GM12801 (cell line): ENCODE data around the gene TGFA.

Experiments used
- TF ChIP-seq, protein P1 (sequence below): IDR thresholded peaks from one replicate; pipeline ENCODE4 v1.5.1; 2011; ENCODE audit warnings: control low read depth; ENCODE audit not compliant: insufficient read length; ENCODE audit errors: extremely low read depth

The TGFA gene

DNA sequence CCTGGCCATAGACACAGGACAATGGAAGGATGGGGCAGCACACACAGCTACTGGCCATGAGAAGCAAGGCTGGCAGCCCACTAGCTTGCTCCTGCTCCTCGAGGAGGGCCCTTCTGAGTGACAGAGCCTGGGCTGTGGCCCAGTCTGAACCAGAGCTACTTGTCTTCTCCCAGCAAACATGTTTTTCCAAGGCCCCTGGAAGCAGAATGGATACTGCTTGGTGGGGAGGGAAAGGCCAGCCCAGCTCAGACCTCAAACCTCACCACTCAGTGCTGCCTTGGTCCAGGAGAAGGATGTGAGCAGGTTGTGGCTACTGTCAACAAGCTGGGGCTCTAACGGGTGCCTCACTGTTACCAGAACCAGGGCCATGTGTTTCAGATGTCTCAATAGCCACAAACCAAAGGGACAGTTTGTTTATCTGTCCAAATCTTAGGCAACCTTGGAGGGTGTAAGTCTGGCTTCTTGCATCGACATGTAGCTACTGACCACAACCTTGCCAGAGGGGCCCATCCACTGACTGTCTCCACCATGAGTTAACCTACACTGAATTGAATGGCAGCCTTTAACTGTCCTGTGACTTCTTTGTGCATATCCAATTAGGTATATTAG lies 98.6 kb downstream of the TGFA start:
- TF ChIP-seq, protein P1, sequence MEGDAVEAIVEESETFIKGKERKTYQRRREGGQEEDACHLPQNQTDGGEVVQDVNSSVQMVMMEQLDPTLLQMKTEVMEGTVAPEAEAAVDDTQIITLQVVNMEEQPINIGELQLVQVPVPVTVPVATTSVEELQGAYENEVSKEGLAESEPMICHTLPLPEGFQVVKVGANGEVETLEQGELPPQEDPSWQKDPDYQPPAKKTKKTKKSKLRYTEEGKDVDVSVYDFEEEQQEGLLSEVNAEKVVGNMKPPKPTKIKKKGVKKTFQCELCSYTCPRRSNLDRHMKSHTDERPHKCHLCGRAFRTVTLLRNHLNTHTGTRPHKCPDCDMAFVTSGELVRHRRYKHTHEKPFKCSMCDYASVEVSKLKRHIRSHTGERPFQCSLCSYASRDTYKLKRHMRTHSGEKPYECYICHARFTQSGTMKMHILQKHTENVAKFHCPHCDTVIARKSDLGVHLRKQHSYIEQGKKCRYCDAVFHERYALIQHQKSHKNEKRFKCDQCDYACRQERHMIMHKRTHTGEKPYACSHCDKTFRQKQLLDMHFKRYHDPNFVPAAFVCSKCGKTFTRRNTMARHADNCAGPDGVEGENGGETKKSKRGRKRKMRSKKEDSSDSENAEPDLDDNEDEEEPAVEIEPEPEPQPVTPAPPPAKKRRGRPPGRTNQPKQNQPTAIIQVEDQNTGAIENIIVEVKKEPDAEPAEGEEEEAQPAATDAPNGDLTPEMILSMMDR = no peak

DNA sequence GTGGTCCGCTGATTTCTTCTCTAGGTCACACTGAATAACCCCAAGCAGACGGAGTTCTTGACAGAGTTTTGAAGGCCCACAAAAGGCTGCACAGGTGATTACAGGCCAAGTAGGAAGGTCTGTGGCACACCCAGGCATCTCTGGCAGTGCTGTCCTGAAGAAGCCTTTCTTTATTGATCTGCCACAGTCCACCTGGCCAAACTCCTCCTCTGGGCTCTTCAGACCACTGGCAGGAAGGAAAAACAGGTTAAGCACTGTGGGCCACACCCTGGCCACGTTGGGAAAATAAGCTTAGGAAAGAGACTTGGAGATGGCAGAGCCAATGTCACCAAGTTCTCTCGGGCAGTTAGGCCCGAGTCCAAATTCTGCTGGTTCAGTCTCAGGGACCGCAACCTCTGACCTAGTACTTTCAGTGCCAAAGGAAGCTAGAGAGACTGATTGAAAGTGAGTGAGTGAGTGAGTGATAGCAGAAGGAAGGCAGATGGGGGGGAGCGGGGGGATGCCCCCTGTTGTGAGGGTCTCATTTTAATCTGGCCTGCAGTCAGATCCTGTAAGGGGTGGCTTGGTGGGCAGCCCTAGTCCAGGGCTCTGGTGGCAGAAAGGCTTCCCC lies 102.9 kb downstream of the TGFA start:
- TF ChIP-seq, protein P1 = no peak

DNA sequence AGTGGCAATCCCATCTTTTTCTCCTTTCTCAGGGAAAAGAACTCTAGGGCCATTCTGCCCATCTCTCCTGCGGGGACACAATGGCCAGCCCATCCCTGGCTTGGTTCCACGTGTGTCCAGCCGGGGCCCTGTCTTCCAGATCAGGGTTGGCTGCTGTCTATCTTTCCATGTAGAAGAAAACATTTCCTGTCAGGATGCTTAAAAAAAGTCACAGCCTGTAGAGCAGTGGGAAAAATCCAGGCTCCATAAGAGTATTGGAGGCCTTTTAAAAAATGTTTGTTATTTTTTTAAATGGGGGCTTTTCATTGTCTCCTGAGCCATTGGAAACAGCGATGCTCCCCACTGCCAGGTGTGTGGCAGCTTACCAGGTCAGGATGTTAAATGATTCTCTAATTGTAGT lies 105.6 kb downstream of the TGFA start:
- TF ChIP-seq, protein P1 = no peak

DNA sequence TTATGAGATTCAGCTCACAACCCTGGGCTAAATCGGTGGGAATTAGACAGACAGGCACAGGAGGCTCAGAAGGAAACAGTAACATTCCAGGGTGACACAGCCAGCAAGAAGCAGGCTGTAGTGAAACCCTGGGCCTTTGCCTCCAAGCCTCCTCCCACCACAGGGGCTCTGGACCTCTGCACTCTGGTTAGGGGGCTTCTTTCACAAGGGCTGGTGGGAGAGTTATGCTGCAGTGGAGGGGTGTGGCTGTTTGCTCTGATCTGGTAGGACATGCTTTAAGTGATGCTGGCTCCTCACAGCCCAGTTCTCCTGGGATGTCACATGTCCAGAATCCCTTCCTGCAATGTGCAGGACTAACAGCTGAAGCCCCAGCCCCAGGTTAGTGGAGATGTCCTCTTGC lies 109.9 kb downstream of the TGFA start:
- TF ChIP-seq, protein P1 = no peak

DNA sequence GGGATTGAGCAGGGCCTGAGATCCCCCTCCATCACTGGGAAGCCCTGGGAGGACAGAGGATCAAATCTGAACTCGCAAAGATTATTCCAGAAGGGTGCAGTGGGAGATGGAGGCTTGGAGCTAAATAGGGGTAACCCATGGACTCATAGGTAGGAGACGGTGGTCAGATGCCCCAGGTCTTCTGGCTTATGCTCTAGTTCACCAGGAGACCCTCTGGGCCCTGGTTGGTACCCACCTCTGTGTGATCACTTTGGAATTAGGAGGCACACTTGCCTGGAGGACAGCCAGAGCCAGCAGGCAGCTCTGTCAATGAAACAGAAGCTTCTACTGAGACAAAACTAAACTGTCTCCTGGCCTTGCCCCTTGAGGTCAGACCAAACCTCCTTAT lies 110.6 kb downstream of the TGFA start:
- TF ChIP-seq, protein P1 = no peak

DNA sequence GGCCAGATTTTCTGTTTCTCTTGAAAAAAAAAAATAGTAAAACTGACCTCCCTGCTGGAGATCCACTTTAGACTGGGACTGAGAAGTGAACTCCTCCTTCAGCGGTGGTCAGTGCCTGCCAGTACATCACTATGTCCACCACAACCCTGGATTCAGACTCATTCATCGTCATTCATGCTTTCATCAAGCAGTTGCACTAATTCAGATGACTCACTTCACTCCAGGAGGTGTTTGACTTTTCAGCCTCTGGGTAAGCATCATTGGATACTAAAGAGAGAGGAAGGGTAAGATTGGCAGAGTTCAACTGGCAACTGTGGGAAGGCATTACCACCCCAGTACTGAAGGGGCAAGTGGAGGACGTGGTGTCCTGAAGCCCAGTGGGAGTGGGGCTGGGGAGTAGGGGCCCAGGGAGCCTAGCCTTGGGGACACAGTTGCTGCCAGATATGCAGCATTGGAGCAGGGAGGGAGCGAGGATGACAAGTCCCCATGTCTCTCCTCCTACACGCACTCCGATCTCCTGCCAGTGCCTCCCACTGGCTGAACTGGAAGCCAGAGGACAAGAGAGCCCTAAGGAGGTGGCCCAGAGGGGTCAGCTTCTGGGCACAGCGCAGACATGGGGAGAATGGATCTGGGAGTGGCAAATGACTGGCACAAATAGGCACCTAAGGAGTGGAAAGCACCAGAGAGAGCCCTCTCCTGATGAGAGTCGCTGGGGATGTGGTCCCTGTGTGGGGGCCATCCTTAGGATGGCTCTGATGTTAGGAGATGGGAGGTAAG lies 111.1 kb downstream of the TGFA start:
- TF ChIP-seq, protein P1 = no peak

DNA sequence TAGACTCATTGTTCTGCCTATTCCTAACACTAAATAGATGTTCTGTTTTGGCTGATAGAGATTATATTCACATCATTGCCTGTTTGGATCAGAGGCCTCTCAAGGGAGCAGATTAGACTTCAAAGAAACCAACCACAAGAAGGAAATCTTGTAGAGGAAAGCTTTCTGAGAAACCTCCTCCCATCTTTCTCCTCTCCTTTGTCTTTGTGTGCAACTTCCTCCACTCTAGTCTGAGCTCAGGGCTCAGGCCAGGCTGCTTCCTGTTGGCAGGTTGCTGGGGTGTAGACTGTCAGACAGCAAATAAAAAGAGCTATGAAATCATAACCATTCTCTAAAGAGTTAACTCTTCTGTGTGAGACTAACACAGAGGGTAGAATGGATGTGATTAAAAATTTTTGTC lies 113.0 kb downstream of the TGFA start:
- TF ChIP-seq, protein P1 = no peak
